WTC11 (cell line): ENCODE results near the gene SBF2.

Source experiments
- CTCF ChIP-seq: fragments of 200-600 bp; IDR thresholded peaks from 2 replicates; pipeline ENCODE4 v1.8.0; 2022; ENCODE audit warnings: antibody characterized with exemption
- ESRRA ChIP-seq: sonication (generic); formaldehyde crosslinking; IDR thresholded peaks from 2 replicates; pipeline ENCODE4 v1.8.1; 2022; ENCODE audit warnings: mild to moderate bottlenecking, missing genetic modification reagents, borderline replicate concordance
- HMGXB4 ChIP-seq: sonication (generic); formaldehyde crosslinking; IDR thresholded peaks from 2 replicates; pipeline ENCODE4 v1.8.1; 2023; ENCODE audit warnings: mild to moderate bottlenecking, moderate library complexity, missing genetic modification reagents
- RELA ChIP-seq: sonication (generic); formaldehyde crosslinking; IDR thresholded peaks from 2 replicates; pipeline ENCODE4 v1.8.1; 2022; ENCODE audit warnings: missing genetic modification reagents, mild to moderate bottlenecking, borderline replicate concordance
- TEAD4 ChIP-seq: sonication (generic); formaldehyde crosslinking; IDR thresholded peaks from 2 replicates; pipeline ENCODE4 v1.8.0; 2022; ENCODE audit warnings: mild to moderate bottlenecking, missing genetic modification reagents
- USF2 ChIP-seq: sonication (generic); formaldehyde crosslinking; IDR thresholded peaks from 2 replicates; pipeline ENCODE4 v1.8.1; 2023; ENCODE audit warnings: mild to moderate bottlenecking, missing genetic modification reagents, moderate library complexity
- TF ChIP-seq, protein P1 (sequence below): fragments of 250-450 bp; sonication (Bioruptor Pico); IDR thresholded peaks from 2 replicates; pipeline ENCODE4 v2.1.2; 2022; ENCODE audit warnings: mild to moderate bottlenecking, moderate library complexity
- TF ChIP-seq, protein P2 (sequence below): sonication (generic); formaldehyde crosslinking; IDR thresholded peaks from 2 replicates; pipeline ENCODE4 v1.8.1; 2023; ENCODE audit warnings: mild to moderate bottlenecking, missing genetic modification reagents
- TF ChIP-seq, protein P3 (sequence below): sonication (generic); formaldehyde crosslinking; IDR thresholded peaks from 2 replicates; pipeline ENCODE4 v1.8.0; 2022; ENCODE audit warnings: missing genetic modification reagents

- TF ChIP-seq CTCF (no peak), RELA (CRISPR knock-in tag) (no peak), USF2 (CRISPR knock-in tag) (no peak), TEAD4 (no peak), HMGXB4 (CRISPR knock-in tag) (no peak), ESRRA (CRISPR knock-in tag) (no peak)
- TF ChIP-seq, protein P1, sequence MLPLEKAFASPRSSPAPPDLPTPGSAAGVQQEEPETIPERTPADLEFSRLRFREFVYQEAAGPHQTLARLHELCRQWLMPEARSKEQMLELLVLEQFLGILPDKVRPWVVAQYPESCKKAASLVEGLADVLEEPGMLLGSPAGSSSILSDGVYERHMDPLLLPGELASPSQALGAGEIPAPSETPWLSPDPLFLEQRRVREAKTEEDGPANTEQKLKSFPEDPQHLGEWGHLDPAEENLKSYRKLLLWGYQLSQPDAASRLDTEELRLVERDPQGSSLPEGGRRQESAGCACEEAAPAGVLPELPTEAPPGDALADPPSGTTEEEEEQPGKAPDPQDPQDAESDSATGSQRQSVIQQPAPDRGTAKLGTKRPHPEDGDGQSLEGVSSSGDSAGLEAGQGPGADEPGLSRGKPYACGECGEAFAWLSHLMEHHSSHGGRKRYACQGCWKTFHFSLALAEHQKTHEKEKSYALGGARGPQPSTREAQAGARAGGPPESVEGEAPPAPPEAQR (CRISPR knock-in tag): no peak
- TF ChIP-seq, protein P2, sequence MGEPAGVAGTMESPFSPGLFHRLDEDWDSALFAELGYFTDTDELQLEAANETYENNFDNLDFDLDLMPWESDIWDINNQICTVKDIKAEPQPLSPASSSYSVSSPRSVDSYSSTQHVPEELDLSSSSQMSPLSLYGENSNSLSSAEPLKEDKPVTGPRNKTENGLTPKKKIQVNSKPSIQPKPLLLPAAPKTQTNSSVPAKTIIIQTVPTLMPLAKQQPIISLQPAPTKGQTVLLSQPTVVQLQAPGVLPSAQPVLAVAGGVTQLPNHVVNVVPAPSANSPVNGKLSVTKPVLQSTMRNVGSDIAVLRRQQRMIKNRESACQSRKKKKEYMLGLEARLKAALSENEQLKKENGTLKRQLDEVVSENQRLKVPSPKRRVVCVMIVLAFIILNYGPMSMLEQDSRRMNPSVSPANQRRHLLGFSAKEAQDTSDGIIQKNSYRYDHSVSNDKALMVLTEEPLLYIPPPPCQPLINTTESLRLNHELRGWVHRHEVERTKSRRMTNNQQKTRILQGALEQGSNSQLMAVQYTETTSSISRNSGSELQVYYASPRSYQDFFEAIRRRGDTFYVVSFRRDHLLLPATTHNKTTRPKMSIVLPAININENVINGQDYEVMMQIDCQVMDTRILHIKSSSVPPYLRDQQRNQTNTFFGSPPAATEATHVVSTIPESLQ (CRISPR knock-in tag): no peak
- TF ChIP-seq, protein P3, sequence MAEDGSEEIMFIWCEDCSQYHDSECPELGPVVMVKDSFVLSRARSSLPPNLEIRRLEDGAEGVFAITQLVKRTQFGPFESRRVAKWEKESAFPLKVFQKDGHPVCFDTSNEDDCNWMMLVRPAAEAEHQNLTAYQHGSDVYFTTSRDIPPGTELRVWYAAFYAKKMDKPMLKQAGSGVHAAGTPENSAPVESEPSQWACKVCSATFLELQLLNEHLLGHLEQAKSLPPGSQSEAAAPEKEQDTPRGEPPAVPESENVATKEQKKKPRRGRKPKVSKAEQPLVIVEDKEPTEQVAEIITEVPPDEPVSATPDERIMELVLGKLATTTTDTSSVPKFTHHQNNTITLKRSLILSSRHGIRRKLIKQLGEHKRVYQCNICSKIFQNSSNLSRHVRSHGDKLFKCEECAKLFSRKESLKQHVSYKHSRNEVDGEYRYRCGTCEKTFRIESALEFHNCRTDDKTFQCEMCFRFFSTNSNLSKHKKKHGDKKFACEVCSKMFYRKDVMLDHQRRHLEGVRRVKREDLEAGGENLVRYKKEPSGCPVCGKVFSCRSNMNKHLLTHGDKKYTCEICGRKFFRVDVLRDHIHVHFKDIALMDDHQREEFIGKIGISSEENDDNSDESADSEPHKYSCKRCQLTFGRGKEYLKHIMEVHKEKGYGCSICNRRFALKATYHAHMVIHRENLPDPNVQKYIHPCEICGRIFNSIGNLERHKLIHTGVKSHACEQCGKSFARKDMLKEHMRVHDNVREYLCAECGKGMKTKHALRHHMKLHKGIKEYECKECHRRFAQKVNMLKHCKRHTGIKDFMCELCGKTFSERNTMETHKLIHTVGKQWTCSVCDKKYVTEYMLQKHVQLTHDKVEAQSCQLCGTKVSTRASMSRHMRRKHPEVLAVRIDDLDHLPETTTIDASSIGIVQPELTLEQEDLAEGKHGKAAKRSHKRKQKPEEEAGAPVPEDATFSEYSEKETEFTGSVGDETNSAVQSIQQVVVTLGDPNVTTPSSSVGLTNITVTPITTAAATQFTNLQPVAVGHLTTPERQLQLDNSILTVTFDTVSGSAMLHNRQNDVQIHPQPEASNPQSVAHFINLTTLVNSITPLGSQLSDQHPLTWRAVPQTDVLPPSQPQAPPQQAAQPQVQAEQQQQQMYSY (CRISPR knock-in tag): no peak
These were observed 478.4 kb downstream of the SBF2 start for GRCh38 chr11:9815486-9816136.
